GM19372 (cell line): ENCODE measurements around the gene COPZ2.
"Not testable (repeated sequence)": the region's sequence is repeated elsewhere in the genome, so short reads cannot be mapped to it uniquely, and the experiment has no call there.

Source experiments
- ATAC-seq: cut with Tn5 transposase; IDR thresholded peaks from one replicate; pipeline ENCODE4 v1.9.1; 2021; ENCODE audit warnings: mild to moderate bottlenecking, low read depth, moderate library complexity; ENCODE audit not compliant: unreplicated experiment

COPZ2 gene

GRCh38 chr17:47989700-47990099 is 47.9 kb downstream of the COPZ2 start:
- ATAC-seq = no peak

DNA sequence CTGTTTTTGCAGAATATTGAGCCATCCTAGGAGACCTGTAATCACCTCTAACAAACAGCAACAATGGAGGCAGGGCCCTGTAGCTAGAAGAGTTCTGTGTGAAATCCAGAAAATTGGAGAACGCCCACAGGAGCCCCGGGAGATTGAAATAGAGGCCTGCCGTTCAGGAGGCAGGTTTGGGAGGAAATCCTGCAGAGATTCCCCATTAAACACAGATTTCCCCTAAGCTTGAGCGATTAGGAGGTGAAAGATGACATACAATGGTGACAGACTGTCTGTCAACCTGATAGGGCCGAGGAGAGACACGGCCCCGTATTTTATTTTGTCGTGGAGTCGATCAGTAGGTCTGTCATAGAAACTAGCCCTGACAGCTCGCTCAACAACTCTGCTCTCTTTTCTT is 48.4 kb downstream of the COPZ2 start:
- no peak for ATAC-seq

DNA sequence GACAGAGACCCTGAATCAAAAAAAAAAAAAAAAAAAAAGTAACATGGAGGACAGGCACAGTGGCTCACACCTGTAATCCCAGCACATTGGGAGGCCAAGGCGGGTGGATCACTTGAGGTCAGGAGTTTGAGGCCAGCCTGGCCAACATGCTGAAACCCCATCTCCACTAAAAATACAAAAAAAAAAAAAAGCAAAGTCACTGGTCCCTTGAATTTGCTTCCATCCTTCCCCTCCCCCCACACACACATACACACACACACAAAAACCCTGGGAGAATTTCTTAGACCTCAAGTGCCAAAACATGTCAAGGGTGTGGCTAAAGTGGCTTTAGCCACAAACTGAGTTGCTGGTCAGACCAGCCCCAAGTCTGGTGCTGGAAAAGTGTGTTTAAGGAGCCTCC is 49.2 kb downstream of the COPZ2 start:
- ATAC-seq = not testable (repeated sequence)

GRCh38 chr17:47987240-47987835 is 50.3 kb downstream of the COPZ2 start:
- ATAC-seq = no peak

DNA sequence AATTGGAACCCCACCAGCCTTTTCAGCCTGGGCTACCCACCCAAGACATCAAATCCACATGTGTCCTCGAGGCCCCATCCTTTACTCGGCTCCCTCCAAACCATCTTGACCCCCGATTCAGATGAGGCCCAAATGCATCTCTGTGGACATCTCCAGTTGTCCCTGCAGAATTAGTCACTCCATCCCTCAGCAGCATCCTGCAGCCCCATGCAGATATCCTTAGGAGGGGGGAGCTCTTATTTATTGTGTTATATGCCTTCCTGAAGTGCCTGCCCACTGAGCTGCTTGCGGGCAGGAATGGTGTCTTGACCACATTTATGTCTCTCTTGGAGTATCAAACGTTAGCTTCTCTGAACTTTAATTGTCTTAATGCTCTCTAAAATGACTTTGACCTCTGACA is 51.1 kb downstream of the COPZ2 start:
- no peak for ATAC-seq

DNA sequence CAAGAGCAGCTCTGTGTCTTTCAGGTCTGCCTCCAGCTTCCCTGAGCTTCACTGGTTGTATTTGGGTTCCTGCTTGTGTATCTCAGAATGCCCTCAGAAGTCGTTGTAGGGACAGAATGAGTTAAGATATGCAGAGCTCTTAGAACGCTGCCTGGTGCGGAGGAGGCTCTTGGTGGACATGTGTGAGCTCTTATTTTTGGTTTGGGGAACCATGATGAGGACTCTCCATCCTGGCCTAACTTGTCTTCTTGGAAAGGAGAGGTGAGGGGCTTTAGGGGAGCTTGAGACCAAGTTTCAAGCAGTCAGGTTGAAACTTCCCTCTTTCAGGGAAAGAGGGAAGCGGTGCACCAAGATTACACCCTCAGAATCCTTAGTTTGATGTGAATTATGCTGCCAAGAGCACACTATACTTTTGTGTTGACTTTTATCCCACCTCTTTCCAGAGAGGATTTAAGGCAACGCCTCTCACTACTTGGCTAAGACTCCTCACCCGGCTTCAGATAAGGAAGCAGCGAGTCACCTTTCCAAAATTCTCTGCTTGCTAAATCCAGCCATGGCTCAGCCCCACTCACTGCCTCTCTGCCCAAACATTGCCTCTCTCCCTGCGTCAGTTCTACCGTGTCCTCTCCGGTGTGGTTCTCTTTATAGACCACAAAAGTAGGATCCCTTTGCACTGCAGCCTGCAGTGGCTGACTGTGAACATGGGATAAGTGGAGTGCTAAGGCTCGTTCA is 53.9 kb downstream of the COPZ2 start:
- no peak for ATAC-seq

- no peak for ATAC-seq
These were observed 54.8 kb downstream of the COPZ2 start for GRCh38 chr17:47982645-47983390.

- ATAC-seq = no peak
These were observed 55.4 kb downstream of the COPZ2 start for GRCh38 chr17:47982091-47982617.

GRCh38 chr17:47981462-47981861 is 56.1 kb downstream of the COPZ2 start:
- no peak for ATAC-seq

- no peak for ATAC-seq
These were observed 57.1 kb downstream of the COPZ2 start for GRCh38 chr17:47980541-47980940.

DNA sequence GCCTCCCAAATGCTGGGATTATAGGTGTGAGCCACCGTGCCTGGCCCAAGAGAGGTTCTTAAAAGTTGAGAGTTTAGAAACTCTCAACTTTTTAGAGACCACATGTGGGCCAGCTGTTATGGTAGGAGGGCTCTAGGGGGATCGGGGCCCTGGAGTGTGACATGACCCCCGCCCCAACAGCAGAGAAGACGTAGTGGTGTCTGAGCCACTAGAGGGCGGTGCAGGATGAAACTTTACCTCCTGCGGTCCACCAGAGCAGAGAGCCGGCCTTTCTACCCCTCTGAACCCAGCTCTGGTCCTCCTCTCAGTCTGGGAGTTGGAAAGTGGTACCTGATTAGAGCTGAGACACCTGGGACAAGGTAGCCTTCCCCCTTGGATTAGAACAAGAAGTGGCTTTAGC is 59.3 kb downstream of the COPZ2 start:
- no peak for ATAC-seq
